ENCODE results near the gene CCL27. TPM values are rescaled to one million over a fixed set of nuclear protein-coding genes. Genes with fewer than 3 reads are reported as not detected.

Gene CCL27
- total and polyA plus RNA-seq, 10 of the 15 experiments (the other 5 are each of a cell fraction or from before 2014, with no cell fraction given), result 0.45 TPM; not detected in 9

GRCh38 chr9:34620061-34620994, 42.1 kb downstream of the CCL27 start, which contains the start of gene DCTN3 (continued):
- TF ChIP-seq, protein P1, sequence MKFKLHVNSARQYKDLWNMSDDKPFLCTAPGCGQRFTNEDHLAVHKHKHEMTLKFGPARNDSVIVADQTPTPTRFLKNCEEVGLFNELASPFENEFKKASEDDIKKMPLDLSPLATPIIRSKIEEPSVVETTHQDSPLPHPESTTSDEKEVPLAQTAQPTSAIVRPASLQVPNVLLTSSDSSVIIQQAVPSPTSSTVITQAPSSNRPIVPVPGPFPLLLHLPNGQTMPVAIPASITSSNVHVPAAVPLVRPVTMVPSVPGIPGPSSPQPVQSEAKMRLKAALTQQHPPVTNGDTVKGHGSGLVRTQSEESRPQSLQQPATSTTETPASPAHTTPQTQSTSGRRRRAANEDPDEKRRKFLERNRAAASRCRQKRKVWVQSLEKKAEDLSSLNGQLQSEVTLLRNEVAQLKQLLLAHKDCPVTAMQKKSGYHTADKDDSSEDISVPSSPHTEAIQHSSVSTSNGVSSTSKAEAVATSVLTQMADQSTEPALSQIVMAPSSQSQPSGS (IDR thresholded peaks at IDR 0.05; ENCODE audit: low read length), result no peak
- TF ChIP-seq ETV6 (conservative IDR thresholded peaks at IDR 0.05 in 1 of 2, IDR thresholded peaks at IDR 0.05 in 1 of 2; ENCODE audit: borderline replicate concordance in 1 of 2, low read depth in 1 of 2) (no peak), NBN (IDR thresholded peaks at IDR 0.05) (0 out of 2 replicates have a peak, but pooled peaks have one; percentile 46), NFIC (IDR thresholded peaks at IDR 0.05; ENCODE audit: low read depth, low read length) (no peak), ZNF274 (IDR thresholded peaks at IDR 0.05; ENCODE audit: insufficient read depth, insufficient read length) (no peak), CUX1 (IDR thresholded peaks at IDR 0.05; ENCODE audit: insufficient replicate concordance, low read depth, low read length) (no peak), EGR1 (IDR thresholded peaks at IDR 0.05; ENCODE audit: borderline replicate concordance in 1 of 2, low read depth in 2 of 2, low read length in 2 of 2) (no peak), ELK1 (IDR thresholded peaks at IDR 0.05; ENCODE audit: low read depth, low read length) (no peak), TCF7 (IDR thresholded peaks at IDR 0.05; ENCODE audit: borderline replicate concordance) (no peak), WRNIP1 (IDR thresholded peaks at IDR 0.05; ENCODE audit: borderline replicate concordance, low read depth, low read length) (no peak), SUZ12 (IDR thresholded peaks at IDR 0.05; ENCODE audit: unreplicated experiment) (no peak), EP300 (IDR thresholded peaks at IDR 0.05; ENCODE audit: borderline replicate concordance in 1 of 2, control insufficient read depth in 1 of 2, low read depth in 2 of 2, low read length in 2 of 2) (no peak), FOXK2 (IDR thresholded peaks at IDR 0.05) (no peak), JUND (IDR thresholded peaks at IDR 0.05; ENCODE audit: low read depth, low read length) (no peak), ZNF24 (IDR thresholded peaks at IDR 0.05) (no peak)
- TF ChIP-seq, protein P2, sequence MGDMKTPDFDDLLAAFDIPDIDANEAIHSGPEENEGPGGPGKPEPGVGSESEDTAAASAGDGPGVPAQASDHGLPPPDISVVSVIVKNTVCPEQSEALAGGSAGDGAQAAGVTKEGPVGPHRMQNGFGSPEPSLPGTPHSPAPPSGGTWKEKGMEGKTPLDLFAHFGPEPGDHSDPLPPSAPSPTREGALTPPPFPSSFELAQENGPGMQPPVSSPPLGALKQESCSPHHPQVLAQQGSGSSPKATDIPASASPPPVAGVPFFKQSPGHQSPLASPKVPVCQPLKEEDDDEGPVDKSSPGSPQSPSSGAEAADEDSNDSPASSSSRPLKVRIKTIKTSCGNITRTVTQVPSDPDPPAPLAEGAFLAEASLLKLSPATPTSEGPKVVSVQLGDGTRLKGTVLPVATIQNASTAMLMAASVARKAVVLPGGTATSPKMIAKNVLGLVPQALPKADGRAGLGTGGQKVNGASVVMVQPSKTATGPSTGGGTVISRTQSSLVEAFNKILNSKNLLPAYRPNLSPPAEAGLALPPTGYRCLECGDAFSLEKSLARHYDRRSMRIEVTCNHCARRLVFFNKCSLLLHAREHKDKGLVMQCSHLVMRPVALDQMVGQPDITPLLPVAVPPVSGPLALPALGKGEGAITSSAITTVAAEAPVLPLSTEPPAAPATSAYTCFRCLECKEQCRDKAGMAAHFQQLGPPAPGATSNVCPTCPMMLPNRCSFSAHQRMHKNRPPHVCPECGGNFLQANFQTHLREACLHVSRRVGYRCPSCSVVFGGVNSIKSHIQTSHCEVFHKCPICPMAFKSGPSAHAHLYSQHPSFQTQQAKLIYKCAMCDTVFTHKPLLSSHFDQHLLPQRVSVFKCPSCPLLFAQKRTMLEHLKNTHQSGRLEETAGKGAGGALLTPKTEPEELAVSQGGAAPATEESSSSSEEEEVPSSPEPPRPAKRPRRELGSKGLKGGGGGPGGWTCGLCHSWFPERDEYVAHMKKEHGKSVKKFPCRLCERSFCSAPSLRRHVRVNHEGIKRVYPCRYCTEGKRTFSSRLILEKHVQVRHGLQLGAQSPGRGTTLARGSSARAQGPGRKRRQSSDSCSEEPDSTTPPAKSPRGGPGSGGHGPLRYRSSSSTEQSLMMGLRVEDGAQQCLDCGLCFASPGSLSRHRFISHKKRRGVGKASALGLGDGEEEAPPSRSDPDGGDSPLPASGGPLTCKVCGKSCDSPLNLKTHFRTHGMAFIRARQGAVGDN (IDR thresholded peaks at IDR 0.05), result no peak
